ENCODE data around the gene SLX9.
"Not testable (repeated sequence)": the region's sequence is repeated elsewhere in the genome, so short reads cannot be mapped to it uniquely, and the experiment has no call there.

GRCh38 chr21:44912506-44913412 lies 27.1 kb upstream of the SLX9 start:
- TF ChIP-seq POLR2AphosphoS5, CTCF (IDR thresholded peaks at IDR 0.05): not testable (repeated sequence)

Measured in breast epithelium (tissue), 3 donors.